Aorta (tissue), 5 donors: ENCODE results near the gene NPDC1. TPM values are rescaled to one million over a fixed set of nuclear protein-coding genes. Genes with fewer than 3 reads are reported as not detected.

Experiments used
- ATAC-seq: fragments of 200-7000 bp; cut with Tn5 transposase; one replicate; pipeline ENCODE4 v1.9.1; 2022; ENCODE audit warnings: moderate library complexity; ENCODE audit not compliant: low FRiP score
- DNase-seq, 2 donors: peaks; one replicate each; pipeline ENCODE4 v3.0.0-alpha.2; 2020
- H3K27ac ChIP-seq, 2 donors: one replicate each; pipeline ENCODE4 v1.5.1; 2013; ENCODE audit warnings: low read length in 2 of 2, mild to moderate bottlenecking in 2 of 2, moderate library complexity in 2 of 2, control low read depth in 1 of 2, inconsistent platforms in 1 of 2, low read depth in 1 of 2
- H3K27me3 ChIP-seq, 2 donors: one replicate each; pipeline ENCODE4 v1.6.1; 2013; ENCODE audit warnings: control low read depth in 1 of 2, low read length in 1 of 2, mild to moderate bottlenecking in 1 of 2, moderate library complexity in 1 of 2; ENCODE audit not compliant: insufficient read depth in 2 of 2, control insufficient read depth in 1 of 2
- H3K36me3 ChIP-seq, 2 donors: one replicate each; pipeline ENCODE4 v1.6.1; 2013; ENCODE audit warnings: control low read depth in 1 of 2, low read length in 1 of 2, mild to moderate bottlenecking in 1 of 2; ENCODE audit not compliant: insufficient read depth in 2 of 2, control insufficient read depth in 1 of 2
- H3K4me1 ChIP-seq, 2 donors: one replicate each; pipeline ENCODE4 v1.6.1; 2013; ENCODE audit warnings: low read length in 2 of 2, control low read depth in 1 of 2, mild to moderate bottlenecking in 1 of 2, moderate library complexity in 1 of 2; ENCODE audit not compliant: insufficient read depth in 2 of 2, control insufficient read depth in 1 of 2
- H3K4me3 ChIP-seq, 2 donors: one replicate each; pipeline ENCODE4 v1.5.1; 2013; ENCODE audit warnings: low read length in 2 of 2, control low read depth in 1 of 2, mild to moderate bottlenecking in 1 of 2
- H3K9me3 ChIP-seq: one replicate; pipeline ENCODE4 v1.6.1; 2013; ENCODE audit warnings: mild to moderate bottlenecking, low read length; ENCODE audit not compliant: control insufficient read depth
- WGBS, 2 donors: extraction: QIAGEN DNeasy Blood & Tissue Kit; methylation state at CpG; one replicate each; pipeline ENCODE4 v1.1.7; 2013; 5-methylcytosine and 5-hydroxymethylcytosine counted together
- intact Hi-C, 2 donors: fragments of 100-400 bp; cut with DNase I; formaldehyde crosslinking; loops; one replicate each; pipeline versions ENCODE4 v1.14.2 to v1.15.0; 2022
- polyA plus RNA-seq, 2 donors: library from polyadenylated mRNA; stranded (reverse); fragments of 200-250 nt; gene quantifications; one replicate each; pipeline ENCODE4 v1.2.3, GENCODE V29; 2013
- total RNA-seq, 2 donors: library from RNA; stranded (reverse); fragmentation: NEBNext Ultra II Directional; extraction: Animal tissue kit (Norgen Biotek cat#: 25700); gene quantifications; one replicate each; pipeline ENCODE4 v1.2.1, GENCODE V29; 2021
- donor health status: healthy with polysubstance abuse.
- donor health status: Bipolar disorder and iron deficiency.
- donor health status: DM: no; HTN: no; CAD: no.
- donor health status: DM: no; HTN: no; CAD: no.
- donor health status: DM: yes; HTN: yes; CAD: no.

Gene NPDC1
- total and polyA plus RNA-seq, 4 donors, result 26.5 to 217 (median 145) TPM

GRCh38 chr9:137069508-137070091 lies 23.6 kb upstream of the NPDC1 start:
- no peak overlapping the region for H3K27ac ChIP-seq

GRCh38 chr9:137068539-137069507 lies 22.8 kb upstream of the NPDC1 start:
- Histone ChIP-seq H3K27ac (no peak overlapping the region), H3K36me3 (no peaks in the 10 kb centered on the region), H3K27me3 (no peaks in the 10 kb centered on the region), H3K4me3 (no peak overlapping the region), H3K4me1 (no peaks in the 10 kb centered on the region), H3K9me3 (no peaks in the 10 kb centered on the region)
- WGBS, 2 donors, result 91 to 92% methylated on average over 17 of the region's 17 CpGs
- ATAC-seq (no peak), DNase-seq (no peak)
- intact Hi-C loops, result loop anchor here (10.0 kb wide), 1 partner anchor 284 kb away; no protein-coding TSS in a partner anchor

More at GRCh38 chr9:137069508-137070091, 23.6 kb upstream of the NPDC1 start:
- DNase-seq (no peak), ATAC-seq (no peak)
- WGBS, 2 donors, result 8 to 9% methylated on average over 38 to 52 of the region's 52 CpGs
- H3K36me3 ChIP-seq, result no peaks in the 10 kb centered on the region
- no peaks in the 10 kb centered on the region for H3K9me3 ChIP-seq
- H3K27me3 ChIP-seq, result no peaks in the 10 kb centered on the region
- no peaks in the 10 kb centered on the region for H3K4me1 ChIP-seq
- intact Hi-C loops, result loop anchor here (10.0 kb wide), 1 partner anchor 285 kb away; no protein-coding TSS in a partner anchor
- no peak overlapping the region for H3K4me3 ChIP-seq

GRCh38 chr9:137067860-137068538 lies 22.0 kb upstream of the NPDC1 start:
- H3K9me3 ChIP-seq, result no peaks in the 10 kb centered on the region
- H3K4me1 ChIP-seq, result no peaks in the 10 kb centered on the region
- ATAC-seq, result no peak
- peak; percentile 84 to 90 for DNase-seq
- H3K4me3 ChIP-seq, result no peak overlapping the region
- H3K27me3 ChIP-seq, result no peaks in the 10 kb centered on the region
- H3K36me3 ChIP-seq, result no peaks in the 10 kb centered on the region
- H3K27ac ChIP-seq, result no peak overlapping the region
- WGBS, 2 donors, result 60 to 62% methylated on average over 12 of the region's 12 CpGs
- intact Hi-C loops, result loop anchor here (10.0 kb wide), 1 partner anchor 283 kb away; no protein-coding TSS in a partner anchor

GRCh38 chr9:137066096-137066861 lies 20.3 kb upstream of the NPDC1 start:
- ATAC-seq (no peak), DNase-seq (no peak)
- Histone ChIP-seq H3K9me3 (no peaks in the 10 kb centered on the region), H3K4me1 (no peaks in the 10 kb centered on the region), H3K36me3 (no peaks in the 10 kb centered on the region), H3K4me3 (no peak overlapping the region), H3K27ac (no peak overlapping the region), H3K27me3 (no peaks in the 10 kb centered on the region)
- 90% methylated on average over 26 of the region's 26 CpGs for WGBS, 2 donors
- intact Hi-C loops, result loop anchor here (10.0 kb wide), 1 partner anchor 281 kb away; no protein-coding TSS in a partner anchor

GRCh38 chr9:137065336-137065967 lies 19.5 kb upstream of the NPDC1 start:
- no peaks in the 10 kb centered on the region for H3K9me3 ChIP-seq
- H3K4me3 ChIP-seq, result no peak overlapping the region
- no peak overlapping the region for H3K27ac ChIP-seq
- no peaks in the 10 kb centered on the region for H3K36me3 ChIP-seq
- DNase-seq, result no peak
- no peaks in the 10 kb centered on the region for H3K27me3 ChIP-seq
- ATAC-seq, result no peak
- intact Hi-C loops, result loop anchor here (10.0 kb wide), 1 partner anchor 281 kb away; no protein-coding TSS in a partner anchor
- no peaks in the 10 kb centered on the region for H3K4me1 ChIP-seq
- WGBS, 2 donors, result 93 to 94% methylated on average over 23 of the region's 23 CpGs

GRCh38 chr9:137064880-137065164 lies 18.8 kb upstream of the NPDC1 start:
- no peak overlapping the region for H3K4me3 ChIP-seq
- no peak overlapping the region for H3K27ac ChIP-seq
- no peaks in the 10 kb centered on the region for H3K36me3 ChIP-seq
- no peaks in the 10 kb centered on the region for H3K4me1 ChIP-seq
- no peaks in the 10 kb centered on the region for H3K27me3 ChIP-seq
- no peak for DNase-seq
- ATAC-seq, result no peak
- H3K9me3 ChIP-seq, result no peaks in the 10 kb centered on the region
- 81 to 89% methylated on average over 11 to 12 of the region's 12 CpGs for WGBS, 2 donors
- intact Hi-C loops, result loop anchor here (10.0 kb wide), 1 partner anchor 280 kb away; no protein-coding TSS in a partner anchor

- intact Hi-C loops, result loop anchor here (10.0 kb wide), 1 partner anchor 279 kb away; no protein-coding TSS in a partner anchor
- H3K27ac ChIP-seq, result no peak overlapping the region
- no peaks in the 10 kb centered on the region for H3K4me1 ChIP-seq
- no peak overlapping the region for H3K4me3 ChIP-seq
- peak in 1 of 2 donors; percentile 91 for DNase-seq
- no peaks in the 10 kb centered on the region for H3K27me3 ChIP-seq
- ATAC-seq, result peak; percentile 80
- no peaks in the 10 kb centered on the region for H3K9me3 ChIP-seq
- no peaks in the 10 kb centered on the region for H3K36me3 ChIP-seq
- 45 to 49% methylated on average over 49 to 55 of the region's 55 CpGs for WGBS, 2 donors
These were observed 18.3 kb upstream of the NPDC1 start for GRCh38 chr9:137064027-137064879.
